Duodenal mucosa (tissue), 2 donors: Measurements from ENCODE around the gene DAB1.

ENCODE experiments used
- H3K27ac ChIP-seq: one replicate; pipeline ENCODE4 v1.7.0; 2013; ENCODE audit warnings: low read depth, low read length
- H3K27me3 ChIP-seq, 2 donors: one replicate each; pipeline ENCODE4 v1.7.0; 2013; ENCODE audit warnings: low read length in 2 of 2, control low read depth in 1 of 2; ENCODE audit not compliant: insufficient read depth in 2 of 2, control insufficient read depth in 1 of 2
- H3K36me3 ChIP-seq, 2 donors: one replicate each; pipeline ENCODE4 v1.7.0; 2013; ENCODE audit warnings: low read length in 2 of 2, control low read depth in 1 of 2; ENCODE audit not compliant: insufficient read depth in 2 of 2, control insufficient read depth in 1 of 2
- H3K4me1 ChIP-seq, 2 donors: one replicate each; pipeline ENCODE4 v1.7.0; 2013; ENCODE audit warnings: low read length in 2 of 2, control low read depth in 1 of 2; ENCODE audit not compliant: insufficient read depth in 2 of 2, control insufficient read depth in 1 of 2
- H3K4me3 ChIP-seq, 2 donors: one replicate each; pipeline ENCODE4 v1.7.0; 2013; ENCODE audit warnings: low read length in 2 of 2, low read depth in 1 of 2
- H3K9ac ChIP-seq, 2 donors: one replicate each; pipeline ENCODE4 v1.7.0; 2013; ENCODE audit warnings: low read length in 2 of 2, low read depth in 1 of 2
- H3K9me3 ChIP-seq, 2 donors: one replicate each; pipeline ENCODE4 v1.7.0; 2013; ENCODE audit warnings: low read length in 2 of 2, control low read depth in 1 of 2; ENCODE audit not compliant: control insufficient read depth in 1 of 2

The DAB1 gene

DNA sequence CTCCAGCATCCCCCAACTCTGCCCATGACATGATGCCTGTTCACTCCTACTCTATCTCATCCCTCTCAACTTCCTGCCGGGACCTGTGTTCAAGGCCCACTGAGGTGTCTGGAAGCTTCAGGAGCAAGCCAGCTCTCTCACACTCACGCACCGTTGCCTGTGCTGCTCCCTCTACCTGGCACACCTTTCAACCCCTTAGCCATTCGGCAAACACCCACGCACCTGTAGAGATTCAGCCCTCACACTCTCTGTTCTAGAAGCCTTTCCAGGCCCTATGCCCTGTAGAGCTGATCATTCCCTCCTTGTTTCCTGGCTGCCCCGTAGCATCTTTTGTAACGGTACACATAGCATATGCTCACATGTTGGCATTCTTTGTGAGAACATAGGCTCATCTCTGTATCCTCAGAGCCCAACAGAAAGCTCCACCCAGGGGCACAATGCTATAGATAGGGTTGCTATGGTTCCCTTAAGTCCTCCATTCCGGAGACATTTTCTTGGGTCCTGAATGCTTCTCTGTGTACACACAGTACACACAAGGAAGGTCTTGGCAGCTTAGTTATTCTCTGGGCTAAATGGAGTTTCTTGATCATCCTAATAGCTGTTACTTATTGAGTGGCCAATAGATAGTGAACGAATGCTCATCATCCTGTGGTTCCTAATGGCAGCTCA is 459.4 kb downstream of the DAB1 start:
- H3K9me3 ChIP-seq, result peaks cover 3 to 5% of the 10 kb centered on the region in 2 donors
- no peak overlapping the region for H3K27ac ChIP-seq
- no peaks in the 10 kb centered on the region for H3K27me3 ChIP-seq
- no peaks in the 10 kb centered on the region for H3K36me3 ChIP-seq
- no peak overlapping the region for H3K9ac ChIP-seq
- no peak overlapping the region for H3K4me3 ChIP-seq
- peaks cover 0 to 5% of the 10 kb centered on the region in 2 donors for H3K4me1 ChIP-seq

DNA sequence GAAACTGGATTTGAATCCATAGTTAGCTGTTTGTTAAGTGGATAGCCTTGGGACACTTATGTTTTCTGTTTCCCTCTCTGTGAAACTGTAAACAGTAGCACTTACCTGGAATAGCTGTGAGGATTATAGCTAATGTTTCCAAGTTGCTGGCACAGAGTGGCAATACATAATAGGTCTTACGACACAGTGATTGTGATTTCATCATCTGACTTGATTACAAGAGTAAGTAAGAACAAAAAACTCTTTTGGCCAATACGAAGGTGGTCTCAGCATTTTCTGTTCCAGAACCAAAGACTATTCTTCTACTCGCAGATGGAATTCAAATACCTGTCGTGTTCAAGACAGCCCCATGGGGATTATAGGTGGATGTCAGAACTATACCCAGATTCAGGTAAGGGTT is 460.2 kb downstream of the DAB1 start:
- H3K27ac ChIP-seq, result no peak overlapping the region
- H3K9me3 ChIP-seq, result no peaks in the 10 kb centered on the region
- no peak overlapping the region for H3K4me3 ChIP-seq
- no peaks in the 10 kb centered on the region for H3K36me3 ChIP-seq
- H3K9ac ChIP-seq, result no peak overlapping the region
- peaks cover 0 to 10% of the 10 kb centered on the region in 2 donors for H3K4me1 ChIP-seq
- H3K27me3 ChIP-seq, result no peaks in the 10 kb centered on the region

DNA sequence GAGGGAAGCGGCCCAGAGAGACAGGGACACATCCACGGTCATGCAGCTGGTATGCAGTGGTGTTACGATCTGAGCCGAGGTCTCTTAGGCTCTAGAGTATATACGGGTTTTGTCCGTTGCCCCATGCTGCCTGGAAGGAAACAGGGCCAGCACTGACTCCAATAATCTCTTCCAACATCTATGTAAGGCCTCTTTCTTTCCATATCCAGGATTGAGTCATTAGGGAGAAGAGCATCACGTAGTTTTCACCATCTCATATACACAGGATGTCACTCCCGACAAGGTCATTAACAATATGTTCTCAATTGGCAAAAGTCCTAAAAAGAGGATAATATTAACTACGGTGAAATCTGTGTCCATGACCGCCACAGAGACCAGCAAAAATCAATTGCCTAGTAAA is 462.4 kb downstream of the DAB1 start:
- H3K9ac ChIP-seq, result no peak overlapping the region
- no peaks in the 10 kb centered on the region for H3K9me3 ChIP-seq
- H3K4me1 ChIP-seq, result peaks cover 0 to 17% of the 10 kb centered on the region in 2 donors
- no peak overlapping the region for H3K4me3 ChIP-seq
- H3K27me3 ChIP-seq, result no peaks in the 10 kb centered on the region
- H3K36me3 ChIP-seq, result no peaks in the 10 kb centered on the region
- H3K27ac ChIP-seq, result no peak overlapping the region

DNA sequence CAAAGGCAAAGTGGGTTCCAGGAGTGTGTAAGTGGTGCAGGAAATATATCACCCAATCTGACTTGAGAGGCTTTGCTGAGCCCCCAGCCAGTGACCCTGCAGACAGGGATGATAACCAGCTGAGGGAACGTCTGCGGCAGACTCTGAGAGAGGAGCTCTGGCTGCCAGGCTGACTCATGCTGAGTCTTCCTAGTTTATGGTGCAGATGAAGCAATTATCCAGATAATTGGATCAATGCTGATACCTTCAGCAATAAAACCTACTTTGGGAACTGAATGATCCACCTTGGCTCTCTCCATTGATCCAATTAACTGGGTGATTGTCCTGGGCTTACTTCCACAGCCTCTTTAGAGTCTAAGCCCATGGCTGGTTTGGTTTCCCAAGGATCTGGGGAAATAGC is 465.3 kb downstream of the DAB1 start:
- Histone ChIP-seq H3K4me1 (peaks cover 0 to 17% of the 10 kb centered on the region in 2 donors), H3K9me3 (no peaks in the 10 kb centered on the region), H3K4me3 (no peak overlapping the region)

DNA sequence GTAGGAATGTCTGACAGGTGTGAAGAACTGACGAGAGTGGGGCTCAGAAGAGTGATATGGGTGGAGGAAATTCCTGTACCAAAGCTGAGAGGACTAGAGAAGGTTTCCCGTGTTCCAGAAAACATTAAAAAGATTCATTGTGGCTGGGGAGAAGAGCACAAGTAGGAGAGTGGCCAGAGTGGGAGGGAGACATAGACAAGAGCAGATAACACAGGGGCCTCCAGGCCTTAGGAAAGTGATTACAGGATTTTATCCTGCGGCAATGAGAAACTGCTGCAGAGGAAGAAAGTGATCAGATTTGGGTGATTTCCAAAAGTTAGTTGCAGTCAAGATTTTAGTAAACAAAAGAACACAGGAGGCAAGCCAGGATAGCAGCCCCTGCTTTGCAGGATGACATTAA is 465.9 kb downstream of the DAB1 start:
- Histone ChIP-seq H3K36me3 (no peaks in the 10 kb centered on the region), H3K4me3 (no peak overlapping the region), H3K27ac (no peak overlapping the region), H3K27me3 (no peaks in the 10 kb centered on the region), H3K4me1 (peaks cover 0 to 17% of the 10 kb centered on the region in 2 donors), H3K9me3 (no peaks in the 10 kb centered on the region), H3K9ac (no peak overlapping the region)

More for the DNA sequence above, 465.3 kb downstream of the DAB1 start:
- Histone ChIP-seq H3K36me3 (no peaks in the 10 kb centered on the region), H3K27me3 (no peaks in the 10 kb centered on the region), H3K27ac (no peak overlapping the region), H3K9ac (no peak overlapping the region)

DNA sequence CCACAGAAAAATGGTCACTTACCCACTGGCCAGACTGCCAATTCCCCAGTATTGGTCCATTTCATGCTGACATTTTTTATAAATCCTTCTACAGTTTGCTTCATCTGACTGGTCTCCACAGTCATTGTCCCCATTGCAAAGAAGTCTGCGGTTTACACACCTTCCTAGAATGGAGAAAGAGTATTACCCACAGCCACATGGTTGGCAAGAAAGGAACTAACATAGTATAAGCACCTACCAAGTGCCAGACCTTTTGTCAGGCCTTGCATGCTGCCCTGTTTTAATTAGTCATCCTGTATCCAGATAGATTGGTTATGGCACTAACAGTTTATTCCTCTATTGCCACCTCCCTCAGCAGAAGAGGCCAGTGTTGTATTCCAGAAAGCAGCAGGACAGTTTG is 469.2 kb downstream of the DAB1 start:
- Histone ChIP-seq H3K27me3 (no peaks in the 10 kb centered on the region), H3K36me3 (no peaks in the 10 kb centered on the region), H3K4me3 (no peak overlapping the region), H3K9me3 (no peaks in the 10 kb centered on the region), H3K4me1 (peaks cover 4 to 27% of the 10 kb centered on the region in 2 donors), H3K9ac (no peak overlapping the region), H3K27ac (no peak overlapping the region)

DNA sequence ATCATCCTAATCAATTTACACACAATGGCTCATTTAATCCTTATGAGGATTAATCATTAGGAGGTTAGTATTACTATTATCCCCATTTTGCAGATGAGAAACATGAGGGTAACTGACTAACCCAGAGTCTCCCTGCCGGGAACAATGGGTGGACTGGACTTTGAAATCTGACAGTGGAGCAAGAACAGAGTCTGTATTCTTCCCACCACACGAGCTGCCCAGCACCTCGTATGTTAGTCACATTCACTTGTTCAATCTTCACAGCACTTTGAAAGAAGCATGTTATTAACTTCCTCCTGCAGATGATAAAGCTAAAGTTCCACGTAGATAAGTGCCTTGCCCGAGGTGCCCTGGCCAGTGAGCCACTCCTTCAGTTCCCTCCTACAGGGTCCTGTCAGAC is 470.5 kb downstream of the DAB1 start:
- no peaks in the 10 kb centered on the region for H3K27me3 ChIP-seq
- H3K9me3 ChIP-seq, result no peaks in the 10 kb centered on the region
- no peak overlapping the region for H3K9ac ChIP-seq
- H3K27ac ChIP-seq, result no peak overlapping the region
- no peaks in the 10 kb centered on the region for H3K36me3 ChIP-seq
- peaks cover 4 to 19% of the 10 kb centered on the region in 2 donors for H3K4me1 ChIP-seq
- H3K4me3 ChIP-seq, result no peak overlapping the region

DNA sequence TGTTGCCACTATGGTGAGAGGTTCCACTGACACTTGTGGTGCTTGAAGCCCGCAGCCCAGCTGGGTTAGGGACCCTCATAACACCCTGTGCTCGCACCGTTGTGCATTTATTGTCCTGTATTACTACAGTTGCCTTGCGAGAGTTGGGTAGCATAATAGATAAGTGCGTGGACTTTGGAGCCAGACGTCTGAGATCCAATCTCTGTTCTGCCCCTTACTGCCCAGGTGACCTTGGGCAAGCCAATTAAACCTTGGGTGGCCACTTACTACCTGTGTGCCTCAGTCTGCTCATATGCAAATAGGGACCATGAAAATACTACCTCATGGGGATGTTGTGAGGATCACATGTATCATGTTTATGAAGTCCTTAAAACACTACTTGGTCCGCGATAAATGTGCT is 471.4 kb downstream of the DAB1 start:
- H3K9me3 ChIP-seq, result no peaks in the 10 kb centered on the region
- H3K9ac ChIP-seq, result no peak overlapping the region
- H3K36me3 ChIP-seq, result no peaks in the 10 kb centered on the region
- no peak overlapping the region for H3K27ac ChIP-seq
- no peak overlapping the region for H3K4me3 ChIP-seq
- H3K27me3 ChIP-seq, result no peaks in the 10 kb centered on the region
- peaks cover 4 to 10% of the 10 kb centered on the region in 2 donors for H3K4me1 ChIP-seq

DNA sequence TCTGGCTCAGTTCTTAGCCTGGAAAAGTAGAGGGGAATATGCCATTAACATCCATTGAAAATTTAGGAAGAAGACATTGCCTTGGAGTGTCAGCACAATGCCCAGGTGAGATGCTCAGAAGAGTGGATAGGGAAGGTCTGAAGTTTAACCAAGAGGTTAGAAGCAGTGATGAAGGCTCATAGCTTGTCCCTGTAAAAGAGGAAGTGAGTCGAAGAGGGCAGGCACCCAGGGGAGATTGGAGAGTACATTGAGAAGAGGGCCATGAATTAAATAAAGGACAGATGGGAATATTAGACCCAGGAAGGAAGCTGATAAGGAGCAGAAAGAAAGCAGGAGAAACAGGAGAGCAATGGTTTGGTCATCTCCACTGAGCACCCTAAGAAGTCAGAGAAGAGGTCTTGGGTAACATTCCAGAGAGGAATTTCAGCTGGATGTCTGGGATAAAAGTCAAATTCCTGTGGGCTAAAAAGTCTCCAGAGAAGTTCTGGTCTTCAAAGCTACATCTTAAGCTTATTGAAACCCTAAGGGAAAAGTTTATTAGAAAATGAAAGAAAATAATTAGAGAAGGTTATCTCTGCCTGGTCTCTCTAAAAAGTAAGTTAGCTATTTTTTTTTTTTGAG is 475.3 kb downstream of the DAB1 start:
- Histone ChIP-seq H3K27ac (no peak overlapping the region), H3K9ac (no peak overlapping the region), H3K36me3 (no peaks in the 10 kb centered on the region), H3K27me3 (no peaks in the 10 kb centered on the region), H3K9me3 (no peaks in the 10 kb centered on the region), H3K4me3 (no peak overlapping the region), H3K4me1 (peaks cover 4 to 10% of the 10 kb centered on the region in 2 donors)
